ENCODE results near the gene PTPRM. TPM values are rescaled to one million over a fixed set of nuclear protein-coding genes. Genes with fewer than 3 reads are reported as not detected.

Gene PTPRM
- total and polyA plus RNA-seq, 2 donors (not counting 3 experiments of a cell fraction or from before 2014, with no cell fraction given): 37.4 to 43.7 TPM

DNA sequence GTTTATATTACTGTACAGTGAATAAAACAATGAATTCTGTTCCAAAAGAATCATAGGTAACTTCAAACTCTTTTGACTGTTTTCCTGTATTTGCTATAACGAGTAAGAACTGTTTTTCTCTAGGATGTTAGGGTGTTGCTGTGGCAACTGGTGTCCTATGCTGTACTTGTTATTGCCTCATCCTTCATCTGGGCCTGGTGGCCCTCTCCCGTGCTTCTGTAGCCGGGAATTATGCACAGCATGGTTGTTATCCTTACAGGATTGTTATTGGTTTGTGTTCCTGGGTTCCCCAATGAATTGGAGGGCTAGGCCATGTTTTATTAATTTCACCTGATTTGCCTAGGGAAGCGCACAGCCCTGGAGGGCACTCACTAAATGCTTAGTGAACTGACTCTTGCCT, 279.2 kb downstream of the PTPRM start:
- no peak for TF ChIP-seq GATA2 (IDR thresholded peaks at IDR 0.05; ENCODE audit: insufficient read depth, insufficient read length, low read depth, low read length)
- TF ChIP-seq JUN (IDR thresholded peaks at IDR 0.05; ENCODE audit: borderline replicate concordance, insufficient read depth, insufficient read length, low read depth): no peak
- TF ChIP-seq, protein P1, sequence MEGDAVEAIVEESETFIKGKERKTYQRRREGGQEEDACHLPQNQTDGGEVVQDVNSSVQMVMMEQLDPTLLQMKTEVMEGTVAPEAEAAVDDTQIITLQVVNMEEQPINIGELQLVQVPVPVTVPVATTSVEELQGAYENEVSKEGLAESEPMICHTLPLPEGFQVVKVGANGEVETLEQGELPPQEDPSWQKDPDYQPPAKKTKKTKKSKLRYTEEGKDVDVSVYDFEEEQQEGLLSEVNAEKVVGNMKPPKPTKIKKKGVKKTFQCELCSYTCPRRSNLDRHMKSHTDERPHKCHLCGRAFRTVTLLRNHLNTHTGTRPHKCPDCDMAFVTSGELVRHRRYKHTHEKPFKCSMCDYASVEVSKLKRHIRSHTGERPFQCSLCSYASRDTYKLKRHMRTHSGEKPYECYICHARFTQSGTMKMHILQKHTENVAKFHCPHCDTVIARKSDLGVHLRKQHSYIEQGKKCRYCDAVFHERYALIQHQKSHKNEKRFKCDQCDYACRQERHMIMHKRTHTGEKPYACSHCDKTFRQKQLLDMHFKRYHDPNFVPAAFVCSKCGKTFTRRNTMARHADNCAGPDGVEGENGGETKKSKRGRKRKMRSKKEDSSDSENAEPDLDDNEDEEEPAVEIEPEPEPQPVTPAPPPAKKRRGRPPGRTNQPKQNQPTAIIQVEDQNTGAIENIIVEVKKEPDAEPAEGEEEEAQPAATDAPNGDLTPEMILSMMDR (IDR thresholded peaks at IDR 0.05; ENCODE audit: extremely low read depth in 1 of 2, insufficient read depth in 1 of 2, low read depth in 1 of 2, low read length in 2 of 2): no peak
- no peak for TF ChIP-seq MYC (IDR thresholded peaks at IDR 0.05; ENCODE audit: low read depth, low read length)
- TF ChIP-seq POLR2A (IDR thresholded peaks at IDR 0.05; ENCODE audit: low read depth, low read length): no peak
- TF ChIP-seq EZH2 (IDR thresholded peaks at IDR 0.05; ENCODE audit: borderline replicate concordance, low read depth, low read length, severe bottlenecking): no peak
- no peak for TF ChIP-seq FOS (IDR thresholded peaks at IDR 0.05; ENCODE audit: borderline replicate concordance, insufficient read depth, low read length)
- TF ChIP-seq, protein P2, sequence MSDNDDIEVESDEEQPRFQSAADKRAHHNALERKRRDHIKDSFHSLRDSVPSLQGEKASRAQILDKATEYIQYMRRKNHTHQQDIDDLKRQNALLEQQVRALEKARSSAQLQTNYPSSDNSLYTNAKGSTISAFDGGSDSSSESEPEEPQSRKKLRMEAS (IDR thresholded peaks at IDR 0.05; ENCODE audit: insufficient read depth, insufficient read length): no peak
- TF ChIP-seq POLR2AphosphoS5 (IDR thresholded peaks at IDR 0.05; ENCODE audit: insufficient read depth, low read depth, low read length): no peak
- DNase-seq (ENCODE audit: low read depth, low spot score) (no peak), FAIRE-seq (no peak)

More for the DNA sequence above, 279.2 kb downstream of the PTPRM start:
- Histone ChIP-seq H3K9me1 (replicated peaks; ENCODE audit: control insufficient read depth, extremely low read depth, insufficient read depth, low read length) (no peaks in the 10 kb centered on the region), H3K79me2 (ENCODE audit: control insufficient read depth, insufficient read depth, low read length) (no peaks in the 10 kb centered on the region), H2AFZ (ENCODE audit: low read depth, low read length) (no peak overlapping the region), H3K36me3 (ENCODE audit: control insufficient read depth in 2 of 2, extremely low read depth in 1 of 2, insufficient read depth in 2 of 2, low read length in 2 of 2) (no peaks in the 10 kb centered on the region), H3K9ac (replicated peaks; ENCODE audit: extremely low read depth, insufficient read depth, low read length) (no peak overlapping the region), H3K27ac (ENCODE audit: insufficient read depth, low read depth, low read length) (no peak overlapping the region), H3K4me2 (ENCODE audit: insufficient read depth, low read length) (no peak overlapping the region), H4K20me1 (replicated peaks; ENCODE audit: control insufficient read depth, extremely low read depth, insufficient read depth, low read length) (no peaks in the 10 kb centered on the region), H3K9me3 (replicated peaks; ENCODE audit: control insufficient read depth, insufficient read depth, low read length) (no peaks in the 10 kb centered on the region), H3K4me3 (replicated peaks in 1 of 3; ENCODE audit: insufficient read depth in 1 of 3, low read depth in 1 of 3, low read length in 3 of 3) (no peak overlapping the region), H3K27me3 (ENCODE audit: control insufficient read depth in 2 of 2, insufficient read depth in 2 of 2, low read length in 2 of 2) (no peaks in the 10 kb centered on the region), H3K4me1 (ENCODE audit: control insufficient read depth, extremely low read depth, insufficient read depth, low read length) (no peaks in the 10 kb centered on the region)
- ChIA-PET CTCF (no interaction called here), POLR2A (no interaction called here)
- intact Hi-C loops (cut with micrococcal nuclease): no loop called here
- dilution Hi-C loops (cut with MboI; ENCODE audit: extremely low pct_ligation_motif_present, low sequenced_read_pairs): no loop called here
- BruUV-seq (replicated peaks): no TSS peak

Measured in endothelial cell of umbilical vein (primary cell).